Activated T-cell treated with anti-CD3 and anti-CD28 coated beads for 4 hours (primary cell): ENCODE data around the gene SPINK7.
"Not testable (repeated sequence)": the region's sequence is repeated elsewhere in the genome, so short reads cannot be mapped to it uniquely, and the experiment has no call there.

Experiments used
- DNase-seq: peaks from one replicate; pipeline ENCODE4 v3.0.0-alpha.2; 2020

SPINK7 gene

GRCh38 chr5:148312153-148312552 is at the start of gene SPINK7:
TSS of gene SPINK7 (plus strand) at chr5:148312423. CDS start at chr5:148312484, 61 bp downstream.
- DNase-seq, result no peak

- no peak for DNase-seq
These were observed 44.3 kb upstream of the SPINK7 start for GRCh38 chr5:148267962-148268361.

GRCh38 chr5:148268566-148268965 is 43.7 kb upstream of the SPINK7 start, which contains the start of gene SPINK13:
TSS of gene SPINK13 (plus strand) at chr5:148268794. CDS start at chr5:148270073, 1,279 bp downstream.
- no peak for DNase-seq

GRCh38 chr5:148275129-148275528 is 37.1 kb upstream of the SPINK7 start:
- not testable (repeated sequence) for DNase-seq

GRCh38 chr5:148280893-148281292 is 31.3 kb upstream of the SPINK7 start:
- DNase-seq, result not testable (repeated sequence)

GRCh38 chr5:148281336-148281735 is 30.9 kb upstream of the SPINK7 start:
- not testable (repeated sequence) for DNase-seq

- no peak for DNase-seq
These were observed 21.7 kb upstream of the SPINK7 start for GRCh38 chr5:148290271-148291195.

GRCh38 chr5:148297731-148298130 is 14.5 kb upstream of the SPINK7 start:
- no peak for DNase-seq

- no peak for DNase-seq
These were observed 5.8 kb upstream of the SPINK7 start for GRCh38 chr5:148306446-148306845.

GRCh38 chr5:148309019-148309418 is 3.2 kb upstream of the SPINK7 start:
- no peak for DNase-seq

- DNase-seq, result no peak
These were observed 2.5 kb upstream of the SPINK7 start for GRCh38 chr5:148309746-148310145.

GRCh38 chr5:148311484-148311883 is 739 bp upstream of the SPINK7 start:
- DNase-seq, result no peak

- DNase-seq, result no peak
These were observed 2.0 kb downstream of the SPINK7 start for GRCh38 chr5:148314187-148314586.

GRCh38 chr5:148314731-148315130 is 2.5 kb downstream of the SPINK7 start:
- DNase-seq, result no peak

- DNase-seq, result not testable (repeated sequence)
These were observed 8.1 kb downstream of the SPINK7 start for GRCh38 chr5:148320011-148320963.

- no peak for DNase-seq
These were observed 21.1 kb downstream of the SPINK7 start for GRCh38 chr5:148333262-148333849.

- no peak for DNase-seq
These were observed 23.0 kb downstream of the SPINK7 start, which contains the start of gene SPINK9 for GRCh38 chr5:148335259-148335658. TSS of gene SPINK9 (plus strand) at chr5:148335559. CDS start at chr5:148335614, 55 bp downstream.

GRCh38 chr5:148336704-148337435 is 24.6 kb downstream of the SPINK7 start:
- DNase-seq, result no peak

- no peak for DNase-seq
These were observed 30.3 kb downstream of the SPINK7 start for GRCh38 chr5:148342371-148343045.

- DNase-seq, result no peak
These were observed 30.8 kb downstream of the SPINK7 start for GRCh38 chr5:148343046-148343407.
